Activated CD8-positive, alpha-beta T cell treated with anti-CD3 and anti-CD28 coated beads for 36 hours (primary cell): ENCODE measurements around the gene ANKS1B. TPM values are rescaled to one million over a fixed set of nuclear protein-coding genes. Genes with fewer than 3 reads are reported as not detected.

Experiments used
- ATAC-seq: fragments of 200-7000 bp; cut with Tn5 transposase; one replicate; pipeline ENCODE4 v1.10.0; 2021; ENCODE audit warnings: mild to moderate bottlenecking, moderate library complexity
- CTCF ChIA-PET: fragments of 350-600 bp; sonication (Branson Sonifier 250); formaldehyde crosslinking; loops from one replicate; lab custom pipeline; 2021; ENCODE audit warnings: antibody characterized with exemption; lab: Charles Lee
- POLR2A ChIA-PET: fragments of 350-600 bp; sonication (Branson Sonifier 250); formaldehyde crosslinking; loops from one replicate; lab custom pipeline; 2021; ENCODE audit warnings: antibody characterized with exemption; lab: Charles Lee
- DNase-seq: peaks from one replicate; pipeline ENCODE4 v3.0.0-alpha.2; 2020
- H3K27ac Mint-ChIP-seq: one replicate; pipeline ENCODE4 v1.8.0; 2021; ENCODE audit warnings: mild to moderate bottlenecking, mixed read lengths
- H3K27me3 Mint-ChIP-seq: one replicate; pipeline ENCODE4 v1.8.0; 2021; ENCODE audit warnings: mixed read lengths
- H3K36me3 Mint-ChIP-seq: one replicate; pipeline ENCODE4 v1.8.0; 2021; ENCODE audit warnings: low read depth, mixed read lengths
- H3K4me1 Mint-ChIP-seq: one replicate; pipeline ENCODE4 v1.8.0; 2021; ENCODE audit warnings: low read depth, mixed read lengths
- H3K4me3 Mint-ChIP-seq: one replicate; pipeline ENCODE4 v1.8.0; 2021; ENCODE audit warnings: mild to moderate bottlenecking, moderate library complexity, mixed read lengths
- H3K9me3 Mint-ChIP-seq: one replicate; pipeline ENCODE4 v1.8.0; 2021; ENCODE audit warnings: mixed read lengths
- intact Hi-C: fragments of 100-400 bp; cut with micrococcal nuclease; formaldehyde crosslinking; loops from one replicate; pipeline ENCODE4 v1.10.0; 2022
- total RNA-seq, 2 experiments: library from RNA; stranded (reverse); gene quantifications; one replicate each; pipeline ENCODE4 v1.2.3, GENCODE V29; 2021
- TF ChIP-seq, protein P1 (sequence below): fragments of 200-600 bp; IDR thresholded peaks from one replicate; pipeline ENCODE4 v1.8.0; 2022; ENCODE audit warnings: antibody characterized with exemption, mild to moderate bottlenecking

The ANKS1B gene
- total RNA-seq, 2 experiments from 2014 or later, result 0.54 TPM; not detected in 1

DNA sequence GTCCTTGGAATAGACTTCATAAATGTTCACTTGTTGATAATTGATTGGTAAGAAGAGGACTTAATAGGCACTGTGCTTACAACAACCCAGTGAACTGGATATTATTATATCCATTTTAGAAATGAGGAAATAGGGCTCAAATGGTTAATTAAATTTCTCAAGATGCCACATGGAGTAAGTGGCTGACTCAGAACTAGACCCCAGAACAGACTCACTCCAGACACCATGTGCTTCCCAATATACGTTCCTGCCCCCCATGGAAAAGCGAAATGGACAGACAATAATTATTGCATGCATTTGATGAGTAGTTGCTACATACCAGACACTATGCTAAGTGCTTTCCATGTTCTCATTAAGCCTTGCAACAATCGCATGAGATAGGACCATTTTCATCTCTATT, 895 bp upstream of the ANKS1B start:
- Mint-ChIP-seq H3K9me3 (no peaks in the 10 kb centered on the region), H3K27ac (no peak overlapping the region), H3K4me1 (peaks cover 9% of the 10 kb centered on the region), H3K36me3 (no peaks in the 10 kb centered on the region), H3K4me3 (peak overlapping the region; percentile 46), H3K27me3 (peaks cover 38% of the 10 kb centered on the region)
- CTCF ChIA-PET, result no interaction called here
- intact Hi-C loops, result no loop called here
- ATAC-seq (no peak), DNase-seq (no peak)
- TF ChIP-seq, protein P1, sequence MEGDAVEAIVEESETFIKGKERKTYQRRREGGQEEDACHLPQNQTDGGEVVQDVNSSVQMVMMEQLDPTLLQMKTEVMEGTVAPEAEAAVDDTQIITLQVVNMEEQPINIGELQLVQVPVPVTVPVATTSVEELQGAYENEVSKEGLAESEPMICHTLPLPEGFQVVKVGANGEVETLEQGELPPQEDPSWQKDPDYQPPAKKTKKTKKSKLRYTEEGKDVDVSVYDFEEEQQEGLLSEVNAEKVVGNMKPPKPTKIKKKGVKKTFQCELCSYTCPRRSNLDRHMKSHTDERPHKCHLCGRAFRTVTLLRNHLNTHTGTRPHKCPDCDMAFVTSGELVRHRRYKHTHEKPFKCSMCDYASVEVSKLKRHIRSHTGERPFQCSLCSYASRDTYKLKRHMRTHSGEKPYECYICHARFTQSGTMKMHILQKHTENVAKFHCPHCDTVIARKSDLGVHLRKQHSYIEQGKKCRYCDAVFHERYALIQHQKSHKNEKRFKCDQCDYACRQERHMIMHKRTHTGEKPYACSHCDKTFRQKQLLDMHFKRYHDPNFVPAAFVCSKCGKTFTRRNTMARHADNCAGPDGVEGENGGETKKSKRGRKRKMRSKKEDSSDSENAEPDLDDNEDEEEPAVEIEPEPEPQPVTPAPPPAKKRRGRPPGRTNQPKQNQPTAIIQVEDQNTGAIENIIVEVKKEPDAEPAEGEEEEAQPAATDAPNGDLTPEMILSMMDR, result no peak
- POLR2A ChIA-PET, result no interaction called here

DNA sequence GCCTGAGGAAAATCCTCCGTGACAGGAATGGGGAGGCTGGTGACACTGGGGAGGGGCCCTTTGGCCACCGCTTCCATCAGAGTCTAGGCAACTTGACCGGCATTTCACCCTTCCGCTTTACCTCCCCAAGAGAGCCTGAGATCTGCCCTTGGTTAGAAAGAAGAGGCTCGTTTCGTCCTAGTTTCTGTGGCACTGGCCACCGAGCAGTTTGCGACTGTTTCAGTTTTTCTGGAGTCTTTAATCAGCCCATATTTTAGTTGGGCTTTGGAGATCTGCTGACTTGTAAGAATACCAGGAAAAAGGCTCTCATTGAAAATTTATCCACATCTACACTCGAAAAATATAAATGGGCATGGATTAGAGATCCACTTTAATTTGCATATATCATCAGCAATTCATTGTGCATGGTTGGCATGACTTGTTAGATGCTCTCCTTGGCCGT, 414 bp upstream of the ANKS1B start:
- H3K27ac Mint-ChIP-seq, result no peak overlapping the region
- CTCF ChIA-PET, result no interaction called here

DNA sequence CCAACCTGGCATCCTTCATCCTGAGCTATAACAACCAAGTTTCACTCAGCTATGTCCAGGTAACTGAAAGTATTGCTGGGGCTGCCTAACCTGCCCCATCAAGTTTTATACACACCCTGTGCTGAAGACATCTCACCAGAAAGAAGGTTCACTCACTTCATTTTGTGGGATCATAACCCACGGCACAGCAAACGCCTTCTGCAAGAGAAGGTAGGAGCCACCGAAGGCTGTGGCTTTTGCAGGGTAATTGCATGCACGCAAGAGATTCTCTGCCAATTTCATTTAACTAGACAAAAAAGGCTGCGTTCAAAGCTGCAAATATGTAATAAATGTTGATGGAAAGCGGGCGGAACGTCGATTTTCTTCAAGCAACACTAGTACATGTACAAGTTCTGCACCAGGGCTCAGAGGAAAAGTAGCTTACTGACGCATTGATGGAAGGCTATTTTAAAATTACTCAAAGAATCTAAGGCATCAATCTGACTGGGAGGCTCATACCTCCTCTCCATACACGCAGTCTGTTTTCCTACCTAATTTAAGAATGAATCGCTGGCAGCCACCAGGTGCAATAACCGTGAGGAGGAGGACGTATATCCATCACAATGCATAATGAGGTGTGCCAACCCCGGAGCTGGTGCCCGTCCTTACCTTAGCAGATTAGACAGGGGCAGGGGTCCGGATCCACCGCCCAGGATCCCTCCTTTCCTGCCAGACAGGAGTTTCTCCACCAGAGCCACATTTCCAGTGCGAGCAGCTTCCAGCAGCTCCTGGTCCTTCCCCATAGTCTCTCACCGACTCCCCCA, 1.1 kb downstream of the ANKS1B start:
- H3K27ac Mint-ChIP-seq, result no peak overlapping the region
- no peaks in the 10 kb centered on the region for H3K36me3 Mint-ChIP-seq
- DNase-seq (no peak), ATAC-seq (no peak)
- ChIA-PET POLR2A (no interaction called here), CTCF (no interaction called here)
- peaks cover 38% of the 10 kb centered on the region for H3K27me3 Mint-ChIP-seq
- H3K4me1 Mint-ChIP-seq, result peaks cover 9% of the 10 kb centered on the region
- peak overlapping the region; percentile 56 for H3K4me3 Mint-ChIP-seq
- intact Hi-C loops, result no loop called here
- H3K9me3 Mint-ChIP-seq, result no peaks in the 10 kb centered on the region
- TF ChIP-seq, protein P1, result no peak

More for the DNA sequence above, 414 bp upstream of the ANKS1B start:
- DNase-seq (no peak), ATAC-seq (no peak)
- Mint-ChIP-seq H3K4me1 (peaks cover 9% of the 10 kb centered on the region), H3K4me3 (peak overlapping the region; percentile 46), H3K27me3 (peaks cover 40% of the 10 kb centered on the region), H3K9me3 (no peaks in the 10 kb centered on the region), H3K36me3 (no peaks in the 10 kb centered on the region)
- TF ChIP-seq, protein P1, result no peak
- intact Hi-C loops, result no loop called here
- POLR2A ChIA-PET, result no interaction called here

DNA sequence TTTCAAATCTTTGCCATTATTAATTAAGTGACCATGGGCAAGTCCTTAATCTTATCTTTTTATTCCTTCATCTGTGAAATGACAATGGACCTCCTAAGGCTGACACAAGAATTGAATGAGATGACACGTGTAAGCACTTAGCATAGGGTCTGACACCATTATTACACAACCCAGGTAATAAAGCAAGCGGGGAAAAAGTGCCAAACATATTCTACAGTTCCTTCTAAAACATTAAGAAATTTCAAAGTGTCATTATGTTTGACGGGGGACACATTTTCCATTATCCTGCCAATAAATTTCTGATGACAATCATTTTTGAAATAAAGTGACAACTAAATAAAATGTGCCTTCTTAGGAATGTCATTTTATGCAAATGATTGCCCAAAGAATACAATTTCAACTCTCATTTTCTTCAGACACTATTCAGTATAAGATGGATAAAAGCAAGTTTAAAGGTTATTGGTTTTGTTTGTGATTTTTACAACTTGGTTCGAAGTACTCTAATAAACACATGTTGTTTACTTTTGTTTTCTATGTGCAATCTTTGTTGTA, 3.0 kb downstream of the ANKS1B start:
- no peak for DNase-seq
- peaks cover 41% of the 10 kb centered on the region for H3K27me3 Mint-ChIP-seq
- no peaks in the 10 kb centered on the region for H3K36me3 Mint-ChIP-seq
- POLR2A ChIA-PET, result no interaction called here
- H3K4me3 Mint-ChIP-seq, result no peak overlapping the region
- no peaks in the 10 kb centered on the region for H3K9me3 Mint-ChIP-seq
- TF ChIP-seq, protein P1, result no peak
- CTCF ChIA-PET, result no interaction called here
- intact Hi-C loops, result no loop called here
- no peak for ATAC-seq
- H3K27ac Mint-ChIP-seq, result no peak overlapping the region
- H3K4me1 Mint-ChIP-seq, result peaks cover 9% of the 10 kb centered on the region

DNA sequence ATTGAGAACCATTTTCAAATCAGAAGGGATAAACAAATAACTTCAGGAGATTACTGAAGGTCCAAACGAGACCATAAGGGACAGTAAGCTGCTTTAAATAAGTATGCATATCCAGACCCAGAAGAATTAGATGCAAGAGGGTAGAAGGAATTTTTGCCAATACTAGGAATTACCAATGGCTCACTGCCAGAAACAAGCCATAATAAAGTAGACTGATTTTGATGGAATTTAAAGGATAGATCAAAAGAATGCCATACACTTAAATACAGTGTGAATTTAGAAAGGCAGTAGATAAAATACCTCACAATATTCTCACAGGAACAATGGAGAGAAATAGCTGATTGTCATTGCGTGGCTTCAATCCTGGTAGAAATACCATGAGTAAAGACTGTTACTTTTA, 5.3 kb downstream of the ANKS1B start:
- ATAC-seq (no peak), DNase-seq (no peak)
- H3K9me3 Mint-ChIP-seq, result no peaks in the 10 kb centered on the region
- peaks cover 29% of the 10 kb centered on the region for H3K27me3 Mint-ChIP-seq
- intact Hi-C loops, result no loop called here
- H3K36me3 Mint-ChIP-seq, result no peaks in the 10 kb centered on the region
- TF ChIP-seq, protein P1, result no peak
- CTCF ChIA-PET, result no interaction called here
- H3K27ac Mint-ChIP-seq, result no peak overlapping the region
- POLR2A ChIA-PET, result no interaction called here
- peaks cover 4% of the 10 kb centered on the region for H3K4me1 Mint-ChIP-seq
- no peak overlapping the region for H3K4me3 Mint-ChIP-seq
